Raji (cell line): ENCODE measurements around the gene OR56A3.

Experiments used
- POLR2A ChIP-seq: IDR thresholded peaks from 2 replicates; pipeline ENCODE4 v1.6.1; 2011; ENCODE audit warnings: low read depth, low read length, control low read depth; ENCODE audit not compliant: insufficient read depth

Gene OR56A3

GRCh38 chr11:5940748-5941147 is 1.3 kb upstream of the OR56A3 start:
- no peak for TF ChIP-seq POLR2A

GRCh38 chr11:5955586-5955985 is 13.5 kb downstream of the OR56A3 start:
- no peak for TF ChIP-seq POLR2A

- TF ChIP-seq POLR2A = no peak
Measured at GRCh38 chr11:5966958-5967357, 24.9 kb downstream of the OR56A3 start.

GRCh38 chr11:5967708-5968107 is 25.7 kb downstream of the OR56A3 start:
- no peak for TF ChIP-seq POLR2A

- TF ChIP-seq POLR2A = no peak
Measured at GRCh38 chr11:5968394-5968793, 26.3 kb downstream of the OR56A3 start, which contains the start of gene OR56A5. Gene OR56A5, minus strand, starts transcription at chr11:5968494. Its CDS starts 0 bp downstream, at chr11:5968494.

- no peak for TF ChIP-seq POLR2A
Measured at GRCh38 chr11:5973530-5973929, 31.5 kb downstream of the OR56A3 start.

- no peak for TF ChIP-seq POLR2A
Measured at GRCh38 chr11:5983443-5983842, 41.4 kb downstream of the OR56A3 start.

GRCh38 chr11:5986885-5987284 is 44.8 kb downstream of the OR56A3 start, which contains the start of gene OR52L1:
Gene OR52L1, minus strand, starts transcription at chr11:5986985. Its CDS starts 55 bp downstream, at chr11:5986930.
- no peak for TF ChIP-seq POLR2A

GRCh38 chr11:5989203-5989602 is 47.2 kb downstream of the OR56A3 start:
- TF ChIP-seq POLR2A = no peak

- no peak for TF ChIP-seq POLR2A
Measured at GRCh38 chr11:5992150-5992549, 50.1 kb downstream of the OR56A3 start.

GRCh38 chr11:5992604-5993251 is 50.7 kb downstream of the OR56A3 start:
- no peak for TF ChIP-seq POLR2A

GRCh38 chr11:5994791-5995190 is 52.7 kb downstream of the OR56A3 start:
- TF ChIP-seq POLR2A = no peak
